SK-N-SH (cell line): ENCODE measurements around the gene SIX4. TPM values are rescaled to one million over a fixed set of nuclear protein-coding genes. Genes with fewer than 3 reads are reported as not detected.

Source experiments
- CTCF ChIA-PET: fragments of 300-600, 350-600 bp; formaldehyde crosslinking; extraction: SDS; loops from one replicate; lab custom pipeline; 2021; lab: Yijun Ruan, JAX
- POLR2A ChIA-PET: fragments of 350-600 bp; sonication (Branson Sonifier 250); formaldehyde crosslinking; extraction: SDS; loops from one replicate; lab custom pipeline; 2020; ENCODE audit warnings: antibody characterized with exemption, inconsistent platforms; lab: Yijun Ruan, JAX
- DNase-seq: peaks from one replicate; pipeline ENCODE4 v3.0.0; 2012
- H2AFZ ChIP-seq: fragments of 200-600 bp; sonication (generic); 2 replicates; pipeline ENCODE4 v1.8.1; 2016; ENCODE audit warnings: antibody characterized with exemption, mild to moderate bottlenecking, low read depth
- H3F3A ChIP-seq: fragments of 200-600 bp; sonication (generic); replicated peaks from 2 replicates; pipeline ENCODE3; 2016; ENCODE audit warnings: antibody characterized with exemption, mild to moderate bottlenecking; ENCODE audit not compliant: insufficient read depth
- H3K27ac ChIP-seq, 2 experiments: fragments of 200-500 bp in 1 of 2; fragments of 200-600 bp in 1 of 2; sonication (Bioruptor generic) in 1 of 2; sonication (generic), shearing (Covaris generic) in 1 of 2; 2 replicates each; pipeline versions ENCODE4 v1.5.1 to v1.6.1; 2014 to 2016; ENCODE audit warnings: low read depth in 2 of 2, inconsistent platforms in 1 of 2, low read length in 1 of 2, mild to moderate bottlenecking in 1 of 2, mixed read lengths in 1 of 2
- H3K27me3 ChIP-seq: fragments of 200-600 bp; sonication (generic), shearing (Covaris generic); 2 replicates; pipeline ENCODE4 v1.6.1; 2016; ENCODE audit warnings: mixed run types; ENCODE audit not compliant: insufficient read depth
- H3K36me3 ChIP-seq, 2 experiments: fragments of 200-500 bp in 1 of 2; fragments of 200-600 bp in 1 of 2; sonication (Bioruptor generic) in 1 of 2; sonication (generic) in 1 of 2; replicated peaks in 1 of 2; 2 replicates each; pipeline versions ENCODE3 to v1.5.1; 2014 to 2016; ENCODE audit warnings: low read length in 1 of 2, mild to moderate bottlenecking in 1 of 2; ENCODE audit not compliant: insufficient read depth in 2 of 2, control insufficient read depth in 1 of 2
- H3K4me1 ChIP-seq, 2 experiments: fragments of 200-500 bp in 1 of 2; fragments of 200-600 bp in 1 of 2; sonication (Bioruptor generic) in 1 of 2; sonication (generic), shearing (Covaris generic) in 1 of 2; 2 replicates each; pipeline versions ENCODE4 v1.5.1 to v1.6.1; 2014 to 2016; ENCODE audit warnings: low read depth in 1 of 2, low read length in 1 of 2, mixed run types in 1 of 2; ENCODE audit not compliant: insufficient read depth in 2 of 2, control insufficient read depth in 1 of 2
- H3K4me2 ChIP-seq: fragments of 200-600 bp; sonication (generic), shearing (Covaris generic); 2 replicates; pipeline ENCODE4 v1.6.1; 2017; ENCODE audit warnings: mixed run types
- H3K4me3 ChIP-seq, 2 experiments: fragments of 200-500 bp in 1 of 2; fragments of 200-600 bp in 1 of 2; sonication (Bioruptor generic) in 1 of 2; sonication (generic), shearing (Covaris generic) in 1 of 2; 2 replicates each; pipeline versions ENCODE4 v1.5.1 to v1.8.1; 2014 to 2016; ENCODE audit warnings: low read depth in 2 of 2, inconsistent platforms in 1 of 2, low read length in 1 of 2, mild to moderate bottlenecking in 1 of 2, mixed read lengths in 1 of 2, moderate library complexity in 1 of 2
- H3K79me2 ChIP-seq: fragments of 200-600 bp; sonication (generic); 2 replicates; pipeline ENCODE4 v1.8.1; 2017; ENCODE audit warnings: mild to moderate bottlenecking; ENCODE audit not compliant: insufficient read depth
- H3K9ac ChIP-seq: fragments of 200-600 bp; sonication (generic); 2 replicates; pipeline ENCODE4 v1.6.1; 2017; ENCODE audit warnings: mixed run types
- H3K9me2 ChIP-seq: fragments of 200-600 bp; sonication (generic); 2 replicates; pipeline ENCODE4 v1.6.1; 2017; ENCODE audit warnings: mixed run types
- H3K9me3 ChIP-seq: fragments of 200-600 bp; sonication (generic); 2 replicates; pipeline ENCODE4 v1.6.1; 2017; ENCODE audit warnings: mixed run types, mild to moderate bottlenecking, moderate library complexity
- H4K20me1 ChIP-seq: fragments of 200-600 bp; sonication (generic); 2 replicates; pipeline ENCODE4 v1.6.1; 2017; ENCODE audit warnings: mild to moderate bottlenecking, mixed run types; ENCODE audit not compliant: insufficient read depth
- CHD2 ChIP-seq: fragments of 150-350 bp; IDR thresholded peaks from 2 replicates; pipeline ENCODE4 v1.6.1; 2018; ENCODE audit warnings: low read length; ENCODE audit not compliant: partially characterized antibody
- FOXM1 ChIP-seq: IDR thresholded peaks from 2 replicates; pipeline ENCODE4 v1.4.0; 2012; ENCODE audit warnings: low read depth, mild to moderate bottlenecking
- GATA2 ChIP-seq: sonication (generic); formaldehyde crosslinking; IDR thresholded peaks from 2 replicates; pipeline ENCODE4 v1.5.0; 2020; ENCODE audit warnings: mild to moderate bottlenecking, missing genetic modification reagents
- JUND ChIP-seq: IDR thresholded peaks from 2 replicates; pipeline ENCODE4 v1.4.0; 2012
- RCOR1 ChIP-seq: fragments of 150-350 bp; IDR thresholded peaks from 2 replicates; pipeline ENCODE4 v1.6.1; 2017; ENCODE audit warnings: antibody characterized with exemption, low read length
- TCF12 ChIP-seq: IDR thresholded peaks from 2 replicates; pipeline ENCODE4 v1.4.0; 2012
- TEAD4 ChIP-seq: IDR thresholded peaks from 2 replicates; pipeline ENCODE4 v1.4.0; 2012; ENCODE audit warnings: mild to moderate bottlenecking, borderline replicate concordance; ENCODE audit not compliant: insufficient read depth
- WGBS: methylation state at CpG from one replicate; pipeline ENCODE4 v1.1.6; 2017; ENCODE audit warnings: low lambda C conversion rate; 5-methylcytosine and 5-hydroxymethylcytosine counted together
- polyA plus RNA-seq, 3 experiments: library from polyadenylated mRNA; depleted of rRNA; stranded (reverse); fragments of >200 nt; gene quantifications; 2 replicates each; pipeline ENCODE4 v1.2.3, GENCODE V29; 2012
- TF ChIP-seq, protein P1 (sequence below): IDR thresholded peaks from 2 replicates; pipeline ENCODE4 v1.4.0; 2012; ENCODE audit warnings: low read depth, borderline replicate concordance
- TF ChIP-seq, protein P2 (sequence below): fragments of 150-350 bp; IDR thresholded peaks from 2 replicates; pipeline ENCODE4 v1.6.1; 2016; ENCODE audit warnings: mild to moderate bottlenecking, low read depth, low read length
- TF ChIP-seq, protein P3 (sequence below): IDR thresholded peaks from 2 replicates; pipeline ENCODE4; 2012
- TF ChIP-seq, protein P4 (sequence below): fragments of 150-350 bp; IDR thresholded peaks from 2 replicates; pipeline ENCODE4 v1.6.1; 2017; ENCODE audit warnings: antibody characterized with exemption, low read length, low read depth, borderline replicate concordance

SIX4 gene
- polyA plus RNA-seq, 1 of the 3 experiments (the other 2 are of a cell fraction): 3.3 TPM

DNA sequence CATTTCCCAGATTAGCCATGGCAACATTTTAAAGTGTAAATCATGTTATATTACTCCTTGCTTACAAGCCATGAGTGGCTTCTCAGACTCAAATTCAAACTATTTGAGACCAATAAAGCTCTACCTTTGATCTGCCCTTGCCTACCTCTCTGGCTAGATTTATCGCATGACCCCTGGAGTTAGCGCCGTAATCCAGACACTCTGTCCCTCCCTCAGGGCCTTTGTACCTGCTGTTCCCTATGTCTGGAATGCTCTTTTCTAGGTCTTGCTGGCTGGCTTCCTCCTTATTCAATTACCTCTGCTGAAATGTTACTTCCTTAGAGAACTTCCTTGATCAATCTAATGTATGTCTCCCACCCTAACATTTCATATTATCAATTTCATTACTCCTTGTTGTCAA lies 16.3 kb downstream of the SIX4 start:
- CTCF ChIA-PET: no interaction called here
- Histone ChIP-seq H3K4me1 (no peaks in the 10 kb centered on the region), H3K9me3 (no peaks in the 10 kb centered on the region), H3K36me3 (peaks cover 12 to 25% of the 10 kb centered on the region in 2 experiments), H2AFZ (no peak overlapping the region), H4K20me1 (0 out of 2 replicates have a peak, but pooled peaks cover 3% of the 10 kb centered on the region), H3K9ac (no peak overlapping the region), H3K27me3 (no peaks in the 10 kb centered on the region), H3F3A (peaks cover 5% of the 10 kb centered on the region), H3K79me2 (peaks cover 16% of the 10 kb centered on the region; the same call in 1 of the 2 replicates), H3K4me3 (no peak overlapping the region), H3K9me2 (no peaks in the 10 kb centered on the region), H3K27ac (no peak overlapping the region), H3K4me2 (no peak overlapping the region)
- TF ChIP-seq GATA2 (CRISPR knock-in tag) (no peak), TEAD4 (no peak), JUND (no peak)
- TF ChIP-seq, protein P1, sequence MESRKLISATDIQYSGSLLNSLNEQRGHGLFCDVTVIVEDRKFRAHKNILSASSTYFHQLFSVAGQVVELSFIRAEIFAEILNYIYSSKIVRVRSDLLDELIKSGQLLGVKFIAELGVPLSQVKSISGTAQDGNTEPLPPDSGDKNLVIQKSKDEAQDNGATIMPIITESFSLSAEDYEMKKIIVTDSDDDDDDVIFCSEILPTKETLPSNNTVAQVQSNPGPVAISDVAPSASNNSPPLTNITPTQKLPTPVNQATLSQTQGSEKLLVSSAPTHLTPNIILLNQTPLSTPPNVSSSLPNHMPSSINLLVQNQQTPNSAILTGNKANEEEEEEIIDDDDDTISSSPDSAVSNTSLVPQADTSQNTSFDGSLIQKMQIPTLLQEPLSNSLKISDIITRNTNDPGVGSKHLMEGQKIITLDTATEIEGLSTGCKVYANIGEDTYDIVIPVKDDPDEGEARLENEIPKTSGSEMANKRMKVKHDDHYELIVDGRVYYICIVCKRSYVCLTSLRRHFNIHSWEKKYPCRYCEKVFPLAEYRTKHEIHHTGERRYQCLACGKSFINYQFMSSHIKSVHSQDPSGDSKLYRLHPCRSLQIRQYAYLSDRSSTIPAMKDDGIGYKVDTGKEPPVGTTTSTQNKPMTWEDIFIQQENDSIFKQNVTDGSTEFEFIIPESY: no peak
- TF ChIP-seq, protein P2, sequence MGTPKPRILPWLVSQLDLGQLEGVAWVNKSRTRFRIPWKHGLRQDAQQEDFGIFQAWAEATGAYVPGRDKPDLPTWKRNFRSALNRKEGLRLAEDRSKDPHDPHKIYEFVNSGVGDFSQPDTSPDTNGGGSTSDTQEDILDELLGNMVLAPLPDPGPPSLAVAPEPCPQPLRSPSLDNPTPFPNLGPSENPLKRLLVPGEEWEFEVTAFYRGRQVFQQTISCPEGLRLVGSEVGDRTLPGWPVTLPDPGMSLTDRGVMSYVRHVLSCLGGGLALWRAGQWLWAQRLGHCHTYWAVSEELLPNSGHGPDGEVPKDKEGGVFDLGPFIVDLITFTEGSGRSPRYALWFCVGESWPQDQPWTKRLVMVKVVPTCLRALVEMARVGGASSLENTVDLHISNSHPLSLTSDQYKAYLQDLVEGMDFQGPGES: no peak
- TF ChIP-seq, protein P3, sequence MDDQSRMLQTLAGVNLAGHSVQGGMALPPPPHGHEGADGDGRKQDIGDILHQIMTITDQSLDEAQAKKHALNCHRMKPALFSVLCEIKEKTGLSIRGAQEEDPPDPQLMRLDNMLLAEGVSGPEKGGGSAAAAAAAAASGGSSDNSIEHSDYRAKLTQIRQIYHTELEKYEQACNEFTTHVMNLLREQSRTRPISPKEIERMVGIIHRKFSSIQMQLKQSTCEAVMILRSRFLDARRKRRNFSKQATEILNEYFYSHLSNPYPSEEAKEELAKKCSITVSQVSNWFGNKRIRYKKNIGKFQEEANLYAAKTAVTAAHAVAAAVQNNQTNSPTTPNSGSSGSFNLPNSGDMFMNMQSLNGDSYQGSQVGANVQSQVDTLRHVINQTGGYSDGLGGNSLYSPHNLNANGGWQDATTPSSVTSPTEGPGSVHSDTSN: no peak
- WGBS: 100% methylated on average over 3 of the region's 3 CpGs
- POLR2A ChIA-PET: interaction anchor here (0.7 kb wide), 1 partner anchor 1130 kb away, joined by 3 read pairs; no protein-coding TSS in a partner anchor
- no peak for DNase-seq

DNA sequence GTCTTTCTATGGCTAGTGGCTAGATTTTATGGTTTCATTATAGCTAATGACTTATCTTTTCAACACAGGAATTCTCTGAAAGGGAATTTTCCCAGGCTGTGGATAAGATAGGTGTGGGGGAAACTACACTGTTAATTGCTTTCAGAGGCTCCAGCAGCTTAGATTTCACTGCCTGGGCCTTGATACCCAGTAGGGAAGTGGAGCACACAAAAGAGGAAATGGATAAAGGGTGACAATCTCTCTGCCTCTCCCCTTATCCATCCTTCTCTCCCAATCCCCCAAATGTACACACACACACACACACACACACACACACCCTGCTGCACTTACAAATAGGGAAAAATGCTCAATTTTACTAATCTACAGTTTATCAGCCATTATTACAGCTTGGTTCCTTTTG lies 19.1 kb downstream of the SIX4 start:
- ChIA-PET CTCF (interaction anchor here (0.8 to 1.1 kb wide), 2 partner anchors 16 to 17 kb away, joined by 4 to 5 read pairs; no protein-coding TSS in a partner anchor), POLR2A (no interaction called here)

More for the DNA sequence above, 19.1 kb downstream of the SIX4 start:
- Histone ChIP-seq H3K36me3 (peaks cover 2 to 11% of the 10 kb centered on the region in 2 experiments), H3K4me1 (no peaks in the 10 kb centered on the region), H3K9me3 (0 out of 2 replicates have a peak, but pooled peaks cover 3% of the 10 kb centered on the region), H3K4me2 (no peak overlapping the region), H3F3A (no peaks in the 10 kb centered on the region), H3K27ac (no peak overlapping the region), H3K4me3 (no peak overlapping the region), H3K9me2 (no peaks in the 10 kb centered on the region), H4K20me1 (no peaks in the 10 kb centered on the region), H3K79me2 (peaks cover 8% of the 10 kb centered on the region; the same call in 1 of the 2 replicates), H3K9ac (no peak overlapping the region), H2AFZ (no peak overlapping the region), H3K27me3 (no peaks in the 10 kb centered on the region)
- DNase-seq: no peak
- TF ChIP-seq, protein P4, sequence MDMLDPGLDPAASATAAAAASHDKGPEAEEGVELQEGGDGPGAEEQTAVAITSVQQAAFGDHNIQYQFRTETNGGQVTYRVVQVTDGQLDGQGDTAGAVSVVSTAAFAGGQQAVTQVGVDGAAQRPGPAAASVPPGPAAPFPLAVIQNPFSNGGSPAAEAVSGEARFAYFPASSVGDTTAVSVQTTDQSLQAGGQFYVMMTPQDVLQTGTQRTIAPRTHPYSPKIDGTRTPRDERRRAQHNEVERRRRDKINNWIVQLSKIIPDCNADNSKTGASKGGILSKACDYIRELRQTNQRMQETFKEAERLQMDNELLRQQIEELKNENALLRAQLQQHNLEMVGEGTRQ: no peak
- TF ChIP-seq FOXM1 (no peak), RCOR1 (no peak), CHD2 (no peak), TCF12 (no peak)
